ENCODE measurements around the gene RELB. TPM values are rescaled to one million over a fixed set of nuclear protein-coding genes. Genes with fewer than 3 reads are reported as not detected.
"Not testable (repeated sequence)": the region's sequence is repeated elsewhere in the genome, so short reads cannot be mapped to it uniquely, and the experiment has no call there.

RELB gene
- total RNA-seq (2014; rRNA removed; shearing (Covaris generic)) = 6.0 and 9.3 TPM in 2 replicates

- DNase-seq (ENCODE audit: low spot score) = peak; percentile 50
These were observed at the start of gene RELB for GRCh38 chr19:45001087-45001739. Gene RELB (plus strand): TSS chr19:45001464. CDS start chr19:45001580, 116 bp downstream.

GRCh38 chr19:44954278-44954648 lies 47.0 kb upstream of the RELB start:
- DNase-seq (ENCODE audit: low spot score) = no peak

- DNase-seq (ENCODE audit: low spot score) = peak; percentile 86
These were observed 46.4 kb upstream of the RELB start, which contains the start of gene CLPTM1 for GRCh38 chr19:44954649-44955504. Gene CLPTM1 (plus strand): TSS chr19:44955380. CDS start chr19:44955396, 16 bp downstream.

- DNase-seq (ENCODE audit: low spot score) = no peak
These were observed 45.5 kb upstream of the RELB start for GRCh38 chr19:44955505-44956439.

- DNase-seq (ENCODE audit: low spot score) = no peak
These were observed 43.7 kb upstream of the RELB start for GRCh38 chr19:44957526-44957925.

GRCh38 chr19:44958090-44958489 lies 43.2 kb upstream of the RELB start:
- DNase-seq (ENCODE audit: low spot score) = no peak

GRCh38 chr19:44959691-44960090 lies 41.6 kb upstream of the RELB start:
- no peak for DNase-seq (ENCODE audit: low spot score)

GRCh38 chr19:44960906-44961728 lies 40.1 kb upstream of the RELB start:
- DNase-seq (ENCODE audit: low spot score) = no peak

- DNase-seq (ENCODE audit: low spot score) = no peak
These were observed 39.4 kb upstream of the RELB start for GRCh38 chr19:44961821-44962220.

- no peak for DNase-seq (ENCODE audit: low spot score)
These were observed 33.1 kb upstream of the RELB start for GRCh38 chr19:44968118-44968517.

GRCh38 chr19:44968670-44969069 lies 32.6 kb upstream of the RELB start:
- no peak for DNase-seq (ENCODE audit: low spot score)

GRCh38 chr19:44969437-44969836 lies 31.8 kb upstream of the RELB start:
- no peak for DNase-seq (ENCODE audit: low spot score)

GRCh38 chr19:44971451-44971850 lies 29.8 kb upstream of the RELB start:
- not testable (repeated sequence) for DNase-seq (ENCODE audit: low spot score)

GRCh38 chr19:44972802-44973201 lies 28.5 kb upstream of the RELB start:
- no peak for DNase-seq (ENCODE audit: low spot score)

- no peak for DNase-seq (ENCODE audit: low spot score)
These were observed 27.1 kb upstream of the RELB start for GRCh38 chr19:44973982-44974735.

- DNase-seq (ENCODE audit: low spot score) = no peak
These were observed 26.4 kb upstream of the RELB start for GRCh38 chr19:44974857-44975256.

GRCh38 chr19:44975444-44975843 lies 25.8 kb upstream of the RELB start:
- no peak for DNase-seq (ENCODE audit: low spot score)

- DNase-seq (ENCODE audit: low spot score) = no peak
These were observed 17.3 kb upstream of the RELB start for GRCh38 chr19:44984005-44984404.

GRCh38 chr19:44985445-44985844 lies 15.8 kb upstream of the RELB start:
- no peak for DNase-seq (ENCODE audit: low spot score)

- DNase-seq (ENCODE audit: low spot score) = no peak
These were observed 14.9 kb upstream of the RELB start for GRCh38 chr19:44986389-44986788.

Data from A172 (cell line).